Measurements from ENCODE around the gene OR2W3.

- TF ChIP-seq CTCF (IDR thresholded peaks at IDR 0.05) (no peak), EP300 (IDR thresholded peaks at IDR 0.05; ENCODE audit: low read depth) (no peak), POLR2AphosphoS5 (IDR thresholded peaks at IDR 0.05) (no peak), POLR2A (IDR thresholded peaks at IDR 0.05) (no peak)
These were observed 12.0 kb upstream of the OR2W3 start for GRCh38 chr1:247883346-247883745.

All from transverse colon (tissue), 4 donors.